ENCODE results near the gene BMP7.

The BMP7 gene

GRCh38 chr20:57198132-57199072 is 68.0 kb downstream of the BMP7 start:
- TF ChIP-seq CTCF (IDR thresholded peaks at IDR 0.05; ENCODE audit: extremely low read depth, insufficient read depth, missing control alignments) = no peak
- in situ Hi-C loops (cut with MboI; ENCODE audit: low pct_unique_long_range_greater_than_20kb, low sequenced_read_pairs, unreplicated experiment) = no loop called here

GRCh38 chr20:57197352-57198131 is 68.9 kb downstream of the BMP7 start:
- no peak for TF ChIP-seq CTCF (IDR thresholded peaks at IDR 0.05; ENCODE audit: extremely low read depth, insufficient read depth, missing control alignments)
- in situ Hi-C loops (cut with MboI; ENCODE audit: low pct_unique_long_range_greater_than_20kb, low sequenced_read_pairs, unreplicated experiment) = no loop called here
- DNase-seq (ENCODE audit: low spot score) = no peak

More at GRCh38 chr20:57198132-57199072, 68.0 kb downstream of the BMP7 start:
- DNase-seq (ENCODE audit: low spot score) = no peak

- in situ Hi-C loops (cut with MboI; ENCODE audit: low pct_unique_long_range_greater_than_20kb, low sequenced_read_pairs, unreplicated experiment) = no loop called here
- TF ChIP-seq CTCF (IDR thresholded peaks at IDR 0.05; ENCODE audit: extremely low read depth, insufficient read depth, missing control alignments) = no peak
- DNase-seq (ENCODE audit: low spot score) = no peak
Measured at GRCh38 chr20:57195469-57196100, 70.9 kb downstream of the BMP7 start.

GRCh38 chr20:57195023-57195422 is 71.4 kb downstream of the BMP7 start:
- no peak for TF ChIP-seq CTCF (IDR thresholded peaks at IDR 0.05; ENCODE audit: extremely low read depth, insufficient read depth, missing control alignments)
- DNase-seq (ENCODE audit: low spot score) = no peak
- in situ Hi-C loops (cut with MboI; ENCODE audit: low pct_unique_long_range_greater_than_20kb, low sequenced_read_pairs, unreplicated experiment) = no loop called here

GRCh38 chr20:57194154-57194553 is 72.3 kb downstream of the BMP7 start:
- no peak for DNase-seq (ENCODE audit: low spot score)
- in situ Hi-C loops (cut with MboI; ENCODE audit: low pct_unique_long_range_greater_than_20kb, low sequenced_read_pairs, unreplicated experiment) = no loop called here
- TF ChIP-seq CTCF (IDR thresholded peaks at IDR 0.05; ENCODE audit: extremely low read depth, insufficient read depth, missing control alignments) = no peak

- no peak for DNase-seq (ENCODE audit: low spot score)
- TF ChIP-seq CTCF (IDR thresholded peaks at IDR 0.05; ENCODE audit: extremely low read depth, insufficient read depth, missing control alignments) = no peak
- in situ Hi-C loops (cut with MboI; ENCODE audit: low pct_unique_long_range_greater_than_20kb, low sequenced_read_pairs, unreplicated experiment) = no loop called here
Measured at GRCh38 chr20:57193094-57193493, 73.3 kb downstream of the BMP7 start.
